SK-N-SH treated with all-trans-retinoic acid at 6 μM for 48 hours (cell line): ENCODE results near the gene CXCL13.

Experiments used
- BACH2 ChIP-seq: fragments of 250-450 bp; sonication (Bioruptor Pico); IDR thresholded peaks from 2 replicates; pipeline ENCODE4 v1.9.0; 2021; ENCODE audit warnings: mild to moderate bottlenecking, borderline replicate concordance
- ESRRG ChIP-seq: fragments of 250-450 bp; sonication (Bioruptor Pico); IDR thresholded peaks from 2 replicates; pipeline ENCODE4 v1.6.1; 2021; ENCODE audit warnings: mild to moderate bottlenecking
- OSR1 ChIP-seq: fragments of 250-450 bp; sonication (Bioruptor Pico); IDR thresholded peaks from 2 replicates; pipeline ENCODE4 v1.8.0; 2022; ENCODE audit warnings: moderate library complexity, mild to moderate bottlenecking, inconsistent platforms
- RARB ChIP-seq: fragments of 250-450 bp; sonication (Bioruptor Pico); IDR thresholded peaks from 2 replicates; pipeline ENCODE4 v1.8.0; 2021; ENCODE audit warnings: mild to moderate bottlenecking, moderate library complexity
- TCF4 ChIP-seq: fragments of 250-450 bp; sonication (Bioruptor Pico); IDR thresholded peaks from 2 replicates; pipeline ENCODE4 v1.8.0; 2021; ENCODE audit warnings: mild to moderate bottlenecking, moderate library complexity, borderline replicate concordance
- ZC3H10 ChIP-seq: fragments of 250-450 bp; sonication (Bioruptor Pico); IDR thresholded peaks from 2 replicates; pipeline ENCODE4 v1.5.1; 2021; ENCODE audit warnings: mild to moderate bottlenecking, moderate library complexity
- ZFP30 ChIP-seq: fragments of 450-650 bp; formaldehyde crosslinking; IDR thresholded peaks from 2 replicates; pipeline ENCODE4 v1.5.0; 2022; ENCODE audit warnings: mild to moderate bottlenecking, moderate library complexity
- TF ChIP-seq, protein P1 (sequence below): fragments of 250-450 bp; sonication (Bioruptor Pico); IDR thresholded peaks from 2 replicates; pipeline ENCODE4 v1.5.1; 2020; ENCODE audit warnings: low read depth, mild to moderate bottlenecking, moderate library complexity
- TF ChIP-seq, protein P2 (sequence below): fragments of 250-450 bp; sonication (Bioruptor Pico); IDR thresholded peaks from 2 replicates; pipeline ENCODE4 v1.8.0; 2020; ENCODE audit warnings: mild to moderate bottlenecking, moderate library complexity, borderline replicate concordance

DNA sequence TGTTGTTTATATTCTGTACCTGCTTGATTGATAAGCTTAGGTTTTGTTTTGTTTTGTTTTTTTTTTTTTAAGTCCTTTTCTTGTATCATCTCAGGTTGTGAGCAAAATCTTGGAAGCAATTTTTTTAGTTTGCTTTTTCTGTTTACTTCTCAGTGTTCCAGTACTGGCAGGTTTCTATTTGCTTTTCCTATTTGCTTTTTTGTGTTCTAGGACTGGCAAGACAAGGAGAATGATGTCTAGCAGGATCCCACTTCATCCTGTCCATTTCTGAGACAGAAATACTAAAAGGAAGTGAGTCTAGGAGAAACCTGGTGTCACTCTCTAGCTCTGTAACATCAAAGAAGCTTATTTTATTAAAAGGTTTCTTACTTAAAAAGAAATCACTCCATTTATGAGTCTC is 15.6 kb downstream of the CXCL13 start:
- TF ChIP-seq ESRRG (CRISPR knock-in tag): no peak
- TF ChIP-seq ZC3H10: no peak
- TF ChIP-seq, protein P1, sequence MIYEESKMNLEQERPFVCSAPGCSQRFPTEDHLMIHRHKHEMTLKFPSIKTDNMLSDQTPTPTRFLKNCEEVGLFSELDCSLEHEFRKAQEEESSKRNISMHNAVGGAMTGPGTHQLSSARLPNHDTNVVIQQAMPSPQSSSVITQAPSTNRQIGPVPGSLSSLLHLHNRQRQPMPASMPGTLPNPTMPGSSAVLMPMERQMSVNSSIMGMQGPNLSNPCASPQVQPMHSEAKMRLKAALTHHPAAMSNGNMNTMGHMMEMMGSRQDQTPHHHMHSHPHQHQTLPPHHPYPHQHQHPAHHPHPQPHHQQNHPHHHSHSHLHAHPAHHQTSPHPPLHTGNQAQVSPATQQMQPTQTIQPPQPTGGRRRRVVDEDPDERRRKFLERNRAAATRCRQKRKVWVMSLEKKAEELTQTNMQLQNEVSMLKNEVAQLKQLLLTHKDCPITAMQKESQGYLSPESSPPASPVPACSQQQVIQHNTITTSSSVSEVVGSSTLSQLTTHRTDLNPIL (CRISPR knock-in tag): no peak
- no peak for TF ChIP-seq ZFP30 (CRISPR knock-in tag)
- TF ChIP-seq, protein P2, sequence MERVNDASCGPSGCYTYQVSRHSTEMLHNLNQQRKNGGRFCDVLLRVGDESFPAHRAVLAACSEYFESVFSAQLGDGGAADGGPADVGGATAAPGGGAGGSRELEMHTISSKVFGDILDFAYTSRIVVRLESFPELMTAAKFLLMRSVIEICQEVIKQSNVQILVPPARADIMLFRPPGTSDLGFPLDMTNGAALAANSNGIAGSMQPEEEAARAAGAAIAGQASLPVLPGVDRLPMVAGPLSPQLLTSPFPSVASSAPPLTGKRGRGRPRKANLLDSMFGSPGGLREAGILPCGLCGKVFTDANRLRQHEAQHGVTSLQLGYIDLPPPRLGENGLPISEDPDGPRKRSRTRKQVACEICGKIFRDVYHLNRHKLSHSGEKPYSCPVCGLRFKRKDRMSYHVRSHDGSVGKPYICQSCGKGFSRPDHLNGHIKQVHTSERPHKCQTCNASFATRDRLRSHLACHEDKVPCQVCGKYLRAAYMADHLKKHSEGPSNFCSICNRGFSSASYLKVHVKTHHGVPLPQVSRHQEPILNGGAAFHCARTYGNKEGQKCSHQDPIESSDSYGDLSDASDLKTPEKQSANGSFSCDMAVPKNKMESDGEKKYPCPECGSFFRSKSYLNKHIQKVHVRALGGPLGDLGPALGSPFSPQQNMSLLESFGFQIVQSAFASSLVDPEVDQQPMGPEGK (CRISPR knock-in tag): no peak
- no peak for TF ChIP-seq BACH2
- no peak for TF ChIP-seq TCF4 (CRISPR knock-in tag)
- TF ChIP-seq RARB (CRISPR knock-in tag): no peak
- no peak for TF ChIP-seq OSR1 (CRISPR knock-in tag)
